Keratinocyte (primary cell): Measurements from ENCODE around the gene PLPPR2. TPM values are rescaled to one million over a fixed set of nuclear protein-coding genes. Genes with fewer than 3 reads are reported as not detected.

Source experiments
- DNase-seq: peaks from one replicate; pipeline ENCODE4 v3.0.0-alpha.2; 2011; ENCODE audit warnings: low read depth, missing footprints, low spot score
- FAIRE-seq: peaks from 2 replicates; lab custom pipeline; 2011; peaks lifted over from hg19 to GRCh38; lab: Jason Lieb, UNC
- H2AFZ ChIP-seq: 2 replicates; pipeline ENCODE4 v1.6.0; 2012; ENCODE audit warnings: low read length, control low read depth, inconsistent platforms; ENCODE audit not compliant: control insufficient read depth
- H3K27ac ChIP-seq: 2 replicates; pipeline ENCODE4 v1.5.1; 2011; ENCODE audit warnings: low read length; ENCODE audit not compliant: control insufficient read depth, insufficient read depth
- H3K27me3 ChIP-seq: 3 replicates; pipeline ENCODE4 v1.6.0; 2011; ENCODE audit warnings: low read length; ENCODE audit not compliant: control insufficient read depth, insufficient read depth; ENCODE audit errors: extremely low read depth
- H3K36me3 ChIP-seq, 2 experiments: 2 replicates in 1 of 2; 3 replicates in 1 of 2; pipeline ENCODE4 v1.5.1; 2011; ENCODE audit warnings: low read length in 2 of 2, mild to moderate bottlenecking in 1 of 2; ENCODE audit not compliant: control insufficient read depth in 2 of 2, insufficient read depth in 2 of 2; ENCODE audit errors: extremely low read depth in 1 of 2
- H3K4me1 ChIP-seq: 3 replicates; pipeline ENCODE4 v1.5.1; 2011; ENCODE audit warnings: low read length; ENCODE audit not compliant: control insufficient read depth, insufficient read depth; ENCODE audit errors: extremely low read depth
- H3K4me2 ChIP-seq: 3 replicates; pipeline ENCODE4 v1.6.0; 2011; ENCODE audit warnings: low read depth, low read length; ENCODE audit not compliant: control insufficient read depth, insufficient read depth; ENCODE audit errors: extremely low read depth
- H3K4me3 ChIP-seq, 3 experiments: fragments of 200-600 bp in 1 of 3; sonication (generic) in 1 of 3; 2 replicates in 2 of 3; 3 replicates in 1 of 3; pipeline ENCODE4 v1.5.1; 2011 to 2016; ENCODE audit warnings: low read length in 3 of 3, mild to moderate bottlenecking in 3 of 3, control low read depth in 2 of 3, inconsistent platforms in 1 of 3, low read depth in 1 of 3, mixed read lengths in 1 of 3, mixed run types in 1 of 3, moderate library complexity in 1 of 3; ENCODE audit not compliant: control insufficient read depth in 2 of 3, insufficient read depth in 2 of 3; ENCODE audit errors: extremely low read depth in 1 of 3
- H3K79me2 ChIP-seq: 2 replicates; pipeline ENCODE4 v1.6.0; 2012; ENCODE audit warnings: low read length; ENCODE audit not compliant: control insufficient read depth, insufficient read depth
- H3K9ac ChIP-seq: 3 replicates; pipeline ENCODE4 v1.6.0; 2011; ENCODE audit warnings: low read length; ENCODE audit not compliant: control insufficient read depth, insufficient read depth; ENCODE audit errors: extremely low read depth
- H3K9me1 ChIP-seq: 3 replicates; pipeline ENCODE4 v1.6.0; 2011; ENCODE audit warnings: low read length; ENCODE audit not compliant: control insufficient read depth, insufficient read depth; ENCODE audit errors: extremely low read depth
- H3K9me3 ChIP-seq: 2 replicates; pipeline ENCODE4 v1.5.1; 2012; ENCODE audit warnings: low read depth, low read length; ENCODE audit not compliant: control insufficient read depth
- H4K20me1 ChIP-seq: 3 replicates; pipeline ENCODE4 v1.6.0; 2011; ENCODE audit warnings: low read length; ENCODE audit not compliant: control insufficient read depth, insufficient read depth; ENCODE audit errors: extremely low read depth
- EZH2 ChIP-seq: IDR thresholded peaks from one replicate; pipeline ENCODE4 v1.6.1; 2012; ENCODE audit warnings: inconsistent platforms, mild to moderate bottlenecking, low read length, moderate library complexity
- dilution Hi-C: fragments of 300-500 bp; cut with MboI; formaldehyde crosslinking; loops from one replicate; pipeline ENCODE4 v1.7.0; 2020; ENCODE audit warnings: low sequenced_read_pairs; ENCODE audit not compliant: extremely low pct_ligation_motif_present
- polyA plus RNA-seq, 5 experiments: library from polyadenylated mRNA; depleted of rRNA in 3 of 5; stranded (reverse) in 3 of 5; stranded (forward) in 1 of 5; unstranded in 1 of 5; fragments of >200 nt; gene quantifications; 1 replicate in 1 of 5; 2 replicates in 3 of 5; 3 replicates in 1 of 5; pipeline versions ENCODE4 v1.2.1 to v1.2.3, GENCODE V29; 2011 to 2012; ENCODE audit warnings: missing spikeins in 2 of 5, low read depth in 1 of 5, low replicate concordance in 1 of 5
- TF ChIP-seq, protein P1 (sequence below), 3 experiments: IDR thresholded peaks in 1 of 3; conservative IDR thresholded peaks in 1 of 3; optimal IDR thresholded peaks in 1 of 3; 2 replicates in 2 of 3; 3 replicates in 1 of 3; pipeline versions ENCODE3 to v1.5.1; 2011; ENCODE audit warnings: low read length in 3 of 3, mild to moderate bottlenecking in 3 of 3, moderate library complexity in 2 of 3, control low read depth in 1 of 3, inconsistent platforms in 1 of 3; ENCODE audit not compliant: insufficient read depth in 2 of 3; ENCODE audit errors: extremely low read depth in 1 of 3

PLPPR2 gene
- polyA plus RNA-seq, 1 donor (not counting 4 experiments of a cell fraction or from before 2014, with no cell fraction given) = 3.5 TPM

DNA sequence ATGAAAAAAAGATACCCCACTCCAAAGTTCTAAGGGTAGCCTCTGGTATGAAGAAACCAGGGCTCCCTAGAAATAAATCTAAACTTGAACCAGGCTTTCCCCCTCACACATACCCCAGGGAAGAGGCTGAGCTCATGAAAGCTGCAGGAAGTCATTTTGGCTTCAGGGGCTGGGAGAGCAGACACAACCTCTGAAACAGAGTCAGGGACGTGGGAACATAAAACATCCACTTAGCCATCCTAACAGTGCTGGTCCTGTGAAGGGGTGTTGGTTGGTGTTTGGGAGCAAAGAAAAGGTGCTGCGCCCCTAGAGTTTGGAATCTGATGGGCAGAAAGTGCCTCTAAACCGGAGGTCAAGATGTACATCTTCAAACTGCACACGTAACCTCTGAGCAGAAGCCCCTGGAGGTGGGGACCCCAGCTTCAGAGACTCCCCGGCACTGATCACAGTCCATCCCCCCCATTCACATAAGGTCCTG, 31.6 kb upstream of the PLPPR2 start:
- TF ChIP-seq, protein P1, sequence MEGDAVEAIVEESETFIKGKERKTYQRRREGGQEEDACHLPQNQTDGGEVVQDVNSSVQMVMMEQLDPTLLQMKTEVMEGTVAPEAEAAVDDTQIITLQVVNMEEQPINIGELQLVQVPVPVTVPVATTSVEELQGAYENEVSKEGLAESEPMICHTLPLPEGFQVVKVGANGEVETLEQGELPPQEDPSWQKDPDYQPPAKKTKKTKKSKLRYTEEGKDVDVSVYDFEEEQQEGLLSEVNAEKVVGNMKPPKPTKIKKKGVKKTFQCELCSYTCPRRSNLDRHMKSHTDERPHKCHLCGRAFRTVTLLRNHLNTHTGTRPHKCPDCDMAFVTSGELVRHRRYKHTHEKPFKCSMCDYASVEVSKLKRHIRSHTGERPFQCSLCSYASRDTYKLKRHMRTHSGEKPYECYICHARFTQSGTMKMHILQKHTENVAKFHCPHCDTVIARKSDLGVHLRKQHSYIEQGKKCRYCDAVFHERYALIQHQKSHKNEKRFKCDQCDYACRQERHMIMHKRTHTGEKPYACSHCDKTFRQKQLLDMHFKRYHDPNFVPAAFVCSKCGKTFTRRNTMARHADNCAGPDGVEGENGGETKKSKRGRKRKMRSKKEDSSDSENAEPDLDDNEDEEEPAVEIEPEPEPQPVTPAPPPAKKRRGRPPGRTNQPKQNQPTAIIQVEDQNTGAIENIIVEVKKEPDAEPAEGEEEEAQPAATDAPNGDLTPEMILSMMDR (optimal IDR thresholded peaks at IDR 0.05 in 1 of 3, IDR thresholded peaks at IDR 0.05 in 1 of 3, conservative IDR thresholded peaks at IDR 0.05 in 1 of 3; ENCODE audit: extremely low read depth in 1 of 3, insufficient read depth in 2 of 3, low read length in 3 of 3) = no peak
- no peak for TF ChIP-seq EZH2
- dilution Hi-C loops = no loop called here
- Histone ChIP-seq H3K4me1 (peaks cover 24% of the 10 kb centered on the region), H3K4me3 (peak overlapping the region in 1 of 3 experiments; percentile 43), H3K9me1 (peaks cover 5% of the 10 kb centered on the region), H3K36me3 (peaks cover 1 to 15% of the 10 kb centered on the region in 2 experiments), H4K20me1 (no peaks in the 10 kb centered on the region), H3K27ac (peak overlapping the region; percentile 57), H3K9ac (no peak overlapping the region), H3K27me3 (no peaks in the 10 kb centered on the region), H3K4me2 (peak overlapping the region; percentile 77), H3K79me2 (no peaks in the 10 kb centered on the region), H2AFZ (no peak overlapping the region), H3K9me3 (no peaks in the 10 kb centered on the region)
- DNase-seq (no peak), FAIRE-seq (no peak)

DNA sequence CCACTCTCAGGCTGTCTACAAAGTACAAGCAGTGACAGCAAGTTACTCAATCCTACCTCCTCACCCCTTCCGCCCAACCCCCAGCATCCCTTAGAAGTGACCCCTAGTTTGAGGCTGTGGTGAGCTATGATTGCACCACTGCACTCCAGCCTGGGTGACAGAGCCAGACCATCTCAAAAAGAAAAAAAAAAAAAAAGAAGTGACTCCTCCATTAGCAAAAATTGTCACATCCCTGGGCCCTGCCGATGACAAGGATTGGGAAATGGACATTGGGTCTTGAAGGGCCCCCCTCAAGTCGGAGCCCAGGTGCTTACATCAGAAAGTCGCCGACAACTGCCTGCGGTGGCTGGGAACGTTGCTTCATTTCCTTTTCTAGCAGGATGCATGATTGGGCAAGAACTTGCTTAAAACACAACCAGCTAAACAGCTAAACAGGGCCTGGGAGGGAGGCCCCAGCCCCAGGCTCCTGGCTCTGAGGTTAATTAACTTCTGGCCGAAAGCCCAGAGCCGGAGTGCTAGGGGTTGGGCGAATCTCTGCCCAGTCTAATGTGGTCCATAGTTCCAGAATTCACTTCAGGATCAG, 31.1 kb upstream of the PLPPR2 start:
- Histone ChIP-seq H3K27me3 (no peaks in the 10 kb centered on the region), H3K9ac (peak overlapping the region; percentile 41), H2AFZ (no peak overlapping the region), H3K4me1 (peaks cover 20% of the 10 kb centered on the region), H3K27ac (peak overlapping the region; percentile 57), H3K36me3 (peaks cover 1 to 15% of the 10 kb centered on the region in 2 experiments), H3K4me3 (peak overlapping the region in 2 of 3 experiments; percentile 43 to 52), H3K4me2 (peak overlapping the region; percentile 77), H3K9me1 (peaks cover 5% of the 10 kb centered on the region), H3K79me2 (no peaks in the 10 kb centered on the region), H4K20me1 (no peaks in the 10 kb centered on the region), H3K9me3 (no peaks in the 10 kb centered on the region)
- peak; percentile 53 for FAIRE-seq
- TF ChIP-seq, protein P1 (optimal IDR thresholded peaks at IDR 0.05 in 1 of 3, IDR thresholded peaks at IDR 0.05 in 1 of 3, conservative IDR thresholded peaks at IDR 0.05 in 1 of 3; ENCODE audit: extremely low read depth in 1 of 3, insufficient read depth in 2 of 3, low read length in 3 of 3) = no peak
- no peak for TF ChIP-seq EZH2
- dilution Hi-C loops = no loop called here
- DNase-seq = no peak
